Esophagus squamous epithelium (tissue), 4 donors: Measurements from ENCODE around the gene TICAM2.

ENCODE experiments used
- POLR2A ChIP-seq, 4 donors: fragments of 450-650 bp; IDR thresholded peaks; one replicate each; pipeline ENCODE4 v1.6.1; 2017; ENCODE audit warnings: antibody characterized with exemption in 4 of 4, mild to moderate bottlenecking in 4 of 4, moderate library complexity in 3 of 4
- TF ChIP-seq, protein P1 (sequence below), 6 experiments: fragments of 450-650 bp in 4 of 6; fragments of 200-600 bp in 2 of 6; sonication (generic) in 2 of 6; IDR thresholded peaks; one replicate each; pipeline ENCODE4 v1.5.1; 2016 to 2019; ENCODE audit warnings: antibody characterized with exemption in 6 of 6, mild to moderate bottlenecking in 4 of 6, moderate library complexity in 4 of 6

DNA sequence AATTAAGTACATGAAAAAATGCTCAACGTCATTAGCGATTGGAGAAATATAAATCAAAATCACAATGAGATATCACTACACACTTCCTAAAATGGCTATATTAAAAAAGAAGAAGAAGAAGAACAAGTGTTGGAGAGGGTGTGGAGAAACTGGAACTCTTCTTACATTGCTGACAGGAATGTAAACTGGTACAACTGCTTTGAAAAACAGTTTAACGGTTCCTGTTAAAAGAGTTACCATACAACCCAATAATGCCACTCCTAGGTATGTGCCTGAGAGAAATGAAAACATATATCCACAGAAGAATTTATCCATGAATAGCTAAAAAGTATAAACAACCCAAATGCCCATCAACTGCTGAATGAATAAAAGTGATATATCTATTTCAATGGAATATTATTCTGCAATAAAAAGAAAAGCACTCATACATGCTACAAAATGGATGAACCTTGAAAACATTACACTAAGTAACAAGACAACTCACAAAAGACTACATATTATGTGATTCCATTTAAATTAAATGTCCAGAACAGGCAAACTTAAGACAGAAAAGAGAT, 66.7 kb downstream of the TICAM2 start:
- TF ChIP-seq POLR2A (IDR thresholded peaks at IDR 0.05): no peak
- TF ChIP-seq, protein P1, sequence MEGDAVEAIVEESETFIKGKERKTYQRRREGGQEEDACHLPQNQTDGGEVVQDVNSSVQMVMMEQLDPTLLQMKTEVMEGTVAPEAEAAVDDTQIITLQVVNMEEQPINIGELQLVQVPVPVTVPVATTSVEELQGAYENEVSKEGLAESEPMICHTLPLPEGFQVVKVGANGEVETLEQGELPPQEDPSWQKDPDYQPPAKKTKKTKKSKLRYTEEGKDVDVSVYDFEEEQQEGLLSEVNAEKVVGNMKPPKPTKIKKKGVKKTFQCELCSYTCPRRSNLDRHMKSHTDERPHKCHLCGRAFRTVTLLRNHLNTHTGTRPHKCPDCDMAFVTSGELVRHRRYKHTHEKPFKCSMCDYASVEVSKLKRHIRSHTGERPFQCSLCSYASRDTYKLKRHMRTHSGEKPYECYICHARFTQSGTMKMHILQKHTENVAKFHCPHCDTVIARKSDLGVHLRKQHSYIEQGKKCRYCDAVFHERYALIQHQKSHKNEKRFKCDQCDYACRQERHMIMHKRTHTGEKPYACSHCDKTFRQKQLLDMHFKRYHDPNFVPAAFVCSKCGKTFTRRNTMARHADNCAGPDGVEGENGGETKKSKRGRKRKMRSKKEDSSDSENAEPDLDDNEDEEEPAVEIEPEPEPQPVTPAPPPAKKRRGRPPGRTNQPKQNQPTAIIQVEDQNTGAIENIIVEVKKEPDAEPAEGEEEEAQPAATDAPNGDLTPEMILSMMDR (IDR thresholded peaks at IDR 0.05): no peak
